Upper lobe of left lung (tissue), 6 donors: Measurements from ENCODE around the gene SGSM1. TPM values are rescaled to one million over a fixed set of nuclear protein-coding genes. Genes with fewer than 3 reads are reported as not detected.
"Not testable (repeated sequence)": the region's sequence is repeated elsewhere in the genome, so short reads cannot be mapped to it uniquely, and the experiment has no call there.

Source experiments
- ATAC-seq, 2 donors: fragments of 200-7000 bp; cut with Tn5 transposase; one replicate each; pipeline ENCODE4 v1.9.1; 2022; ENCODE audit warnings: mild to moderate bottlenecking in 2 of 2, moderate library complexity in 2 of 2; ENCODE audit not compliant: low FRiP score in 2 of 2
- DNase-seq, 2 donors: peaks; one replicate each; pipeline ENCODE4 v3.0.0-alpha.2; 2019 to 2020
- H3K27ac ChIP-seq, 4 donors: fragments of 200-600 bp; sonication (generic); one replicate each; pipeline ENCODE4 v1.5.1; 2016 to 2019
- H3K27me3 ChIP-seq, 4 donors: fragments of 200-600 bp; sonication (generic); one replicate each; pipeline ENCODE4 v1.5.1; 2017 to 2019
- H3K36me3 ChIP-seq, 4 donors: fragments of 200-600 bp; sonication (generic); one replicate each; pipeline ENCODE4 v1.5.1; 2016 to 2019
- H3K4me1 ChIP-seq, 4 donors: fragments of 200-600 bp; sonication (generic); one replicate each; pipeline ENCODE4 v1.5.1; 2018 to 2019
- H3K4me3 ChIP-seq, 4 donors: fragments of 200-600 bp; sonication (generic); one replicate each; pipeline ENCODE4 v1.5.1; 2017 to 2019; ENCODE audit warnings: mild to moderate bottlenecking in 2 of 4, moderate library complexity in 1 of 4
- H3K9me3 ChIP-seq, 4 donors: fragments of 200-600 bp; sonication (generic); one replicate each; pipeline ENCODE4 v1.5.1; 2018 to 2019
- EP300 ChIP-seq, 4 donors: sonication (generic); formaldehyde crosslinking; IDR thresholded peaks; one replicate each; pipeline ENCODE4 v1.5.1; 2017; ENCODE audit warnings: antibody characterized with exemption in 4 of 4, control low read depth in 2 of 4
- POLR2A ChIP-seq, 4 donors: fragments of 450-650 bp; IDR thresholded peaks; one replicate each; pipeline ENCODE4 v1.5.1; 2016 to 2017; ENCODE audit warnings: antibody characterized with exemption in 4 of 4, mild to moderate bottlenecking in 2 of 4
- POLR2AphosphoS5 ChIP-seq, 2 donors: sonication (generic); formaldehyde crosslinking; IDR thresholded peaks; one replicate each; pipeline ENCODE4 v1.5.1; 2017; ENCODE audit warnings: antibody characterized with exemption in 2 of 2
- WGBS, 2 donors: methylation state at CpG; one replicate each; pipeline ENCODE4 v1.1.5; 2017 to 2018; 5-methylcytosine and 5-hydroxymethylcytosine counted together
- total RNA-seq, 6 donors: library from RNA; depleted of rRNA in 4 of 6; stranded (reverse); fragments of >200 nt in 4 of 6; gene quantifications; one replicate each; pipeline versions ENCODE4 v1.1.0 to v1.2.1, GENCODE V29; 2016 to 2021
- TF ChIP-seq, protein P1 (sequence below), 6 experiments: fragments of 450-650 bp in 4 of 6; fragments of 200-600 bp in 2 of 6; sonication (generic) in 2 of 6; IDR thresholded peaks; one replicate each; pipeline ENCODE4 v1.5.1; 2016 to 2019; ENCODE audit warnings: antibody characterized with exemption in 6 of 6
- donor health status: DM: no; HTN: no; CAD: no; lungs with moderate emphysema.
- donor health status: DM: no; HTN: yes; CAD: no; lungs with severe emphysema.

Gene SGSM1
- total RNA-seq, 6 donors from 2014 or later: 0.76 to 4.2 (median 2.8) TPM

DNA sequence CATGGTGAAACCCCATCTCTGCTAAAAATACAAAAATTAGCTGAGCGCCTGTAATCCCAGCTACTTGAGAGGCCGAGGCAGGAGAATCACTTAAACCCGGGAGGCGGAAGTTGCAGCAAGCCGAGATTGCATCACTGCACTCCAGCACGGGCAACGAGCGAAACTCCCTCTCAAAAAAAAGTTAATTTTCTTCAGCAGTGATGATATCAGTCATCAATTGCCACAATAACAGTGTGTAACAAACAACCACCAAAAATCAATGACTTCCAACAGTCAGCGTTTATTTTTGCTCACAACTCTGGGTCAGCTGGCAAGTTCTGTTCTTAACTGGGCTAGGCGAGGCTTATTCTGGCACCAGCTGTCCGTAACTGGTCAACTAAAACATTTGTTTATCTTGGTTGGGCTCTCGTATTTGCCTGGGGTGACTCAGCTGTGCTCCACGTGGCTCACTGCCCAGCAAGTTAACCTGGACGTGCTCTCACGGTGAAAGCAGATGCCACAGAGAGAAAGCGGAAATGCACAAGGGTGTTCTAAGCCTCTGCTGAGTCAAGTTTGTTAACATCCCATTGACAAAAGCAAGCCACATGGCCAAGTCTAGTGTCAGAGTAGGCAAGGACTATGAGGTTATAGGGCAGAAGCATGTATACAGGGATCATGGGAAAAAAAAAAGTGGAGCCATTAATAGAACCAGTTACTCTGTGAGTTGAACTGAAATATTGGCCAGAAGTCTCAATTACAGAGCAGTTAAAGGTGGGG, 88.4 kb downstream of the SGSM1 start:
- Histone ChIP-seq H3K27ac (peak overlapping the region; percentile 62 to 74 (median 68)), H3K36me3 (no peaks in the 10 kb centered on the region), H3K27me3 (no peaks in the 10 kb centered on the region), H3K4me3 (peak overlapping the region in 1 of 4 donors; percentile 4), H3K4me1 (peaks cover 4 to 17% (median 10%) of the 10 kb centered on the region in 4 donors), H3K9me3 (no peaks in the 10 kb centered on the region)
- peak in 1 of 2 donors; percentile 93 for DNase-seq
- TF ChIP-seq, protein P1, sequence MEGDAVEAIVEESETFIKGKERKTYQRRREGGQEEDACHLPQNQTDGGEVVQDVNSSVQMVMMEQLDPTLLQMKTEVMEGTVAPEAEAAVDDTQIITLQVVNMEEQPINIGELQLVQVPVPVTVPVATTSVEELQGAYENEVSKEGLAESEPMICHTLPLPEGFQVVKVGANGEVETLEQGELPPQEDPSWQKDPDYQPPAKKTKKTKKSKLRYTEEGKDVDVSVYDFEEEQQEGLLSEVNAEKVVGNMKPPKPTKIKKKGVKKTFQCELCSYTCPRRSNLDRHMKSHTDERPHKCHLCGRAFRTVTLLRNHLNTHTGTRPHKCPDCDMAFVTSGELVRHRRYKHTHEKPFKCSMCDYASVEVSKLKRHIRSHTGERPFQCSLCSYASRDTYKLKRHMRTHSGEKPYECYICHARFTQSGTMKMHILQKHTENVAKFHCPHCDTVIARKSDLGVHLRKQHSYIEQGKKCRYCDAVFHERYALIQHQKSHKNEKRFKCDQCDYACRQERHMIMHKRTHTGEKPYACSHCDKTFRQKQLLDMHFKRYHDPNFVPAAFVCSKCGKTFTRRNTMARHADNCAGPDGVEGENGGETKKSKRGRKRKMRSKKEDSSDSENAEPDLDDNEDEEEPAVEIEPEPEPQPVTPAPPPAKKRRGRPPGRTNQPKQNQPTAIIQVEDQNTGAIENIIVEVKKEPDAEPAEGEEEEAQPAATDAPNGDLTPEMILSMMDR (IDR thresholded peaks at IDR 0.05): no peak
- TF ChIP-seq EP300 (IDR thresholded peaks at IDR 0.05) (peak in 1 of 4 donors; percentile 8), POLR2A (IDR thresholded peaks at IDR 0.05) (no peak), POLR2AphosphoS5 (IDR thresholded peaks at IDR 0.05) (peak; percentile 35 to 72)
- peak; percentile 87 to 92 for ATAC-seq
- WGBS, 2 donors: 41 to 44% methylated on average over 16 of the region's 16 CpGs

DNA sequence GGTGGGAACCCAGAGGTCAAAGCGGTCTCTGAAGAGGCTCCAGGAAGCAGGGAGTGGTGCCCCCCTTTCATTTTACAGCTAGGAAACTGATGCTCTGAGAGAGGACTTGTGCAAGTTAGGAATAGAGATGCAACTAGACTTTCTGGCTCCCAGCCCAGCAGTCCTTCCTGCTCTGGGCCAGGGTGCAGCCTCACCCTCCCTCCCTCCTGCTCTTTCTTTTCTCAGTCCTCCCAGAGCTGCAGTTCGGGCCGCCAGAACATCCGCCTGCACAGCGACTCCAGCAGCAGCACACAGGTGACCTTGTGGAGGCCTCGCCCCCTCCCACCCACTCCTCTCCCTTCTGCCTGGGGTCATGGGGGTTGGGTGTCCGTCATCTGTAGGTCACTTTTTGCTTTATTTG, 89.0 kb downstream of the SGSM1 start:
- no peak overlapping the region for H3K4me3 ChIP-seq

DNA sequence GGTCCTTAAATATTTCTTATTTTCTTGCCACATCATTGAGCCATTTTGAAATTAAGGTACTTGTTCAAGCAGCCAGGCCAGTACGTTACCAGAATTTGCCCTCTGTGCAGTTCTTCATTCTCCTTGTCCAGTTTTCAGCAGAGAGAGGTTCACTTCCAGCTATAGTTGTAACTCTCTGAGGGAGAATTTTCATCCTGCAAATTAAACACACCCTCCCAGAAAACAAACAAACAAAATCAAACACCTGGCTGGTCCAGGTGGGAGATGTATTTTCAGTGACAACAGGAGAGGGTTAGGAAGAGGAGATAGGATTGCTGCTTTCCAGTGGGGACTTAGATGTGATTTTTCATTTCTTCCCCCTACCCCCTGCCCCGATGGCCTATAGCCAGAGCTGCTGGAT, 95.4 kb downstream of the SGSM1 start:
- 78 to 79% methylated on average over 2 of the region's 2 CpGs for WGBS, 2 donors
- peaks cover 0 to 18% (median 0%) of the 10 kb centered on the region in 4 donors for H3K36me3 ChIP-seq
- no peak for DNase-seq
- no peak for ATAC-seq
- H3K4me1 ChIP-seq: no peaks in the 10 kb centered on the region
- H3K27ac ChIP-seq: no peak overlapping the region
- no peak overlapping the region for H3K4me3 ChIP-seq
- H3K27me3 ChIP-seq: no peaks in the 10 kb centered on the region
- peaks cover 3 to 8% (median 6%) of the 10 kb centered on the region in 4 donors for H3K9me3 ChIP-seq
- TF ChIP-seq POLR2AphosphoS5 (IDR thresholded peaks at IDR 0.05) (no peak), EP300 (IDR thresholded peaks at IDR 0.05) (no peak), POLR2A (IDR thresholded peaks at IDR 0.05) (no peak)
- TF ChIP-seq, protein P1 (IDR thresholded peaks at IDR 0.05): no peak

More for the DNA sequence above, 89.0 kb downstream of the SGSM1 start:
- peak overlapping the region; percentile 55 to 74 (median 68) for H3K27ac ChIP-seq
- H3K4me1 ChIP-seq: peaks cover 4 to 17% (median 10%) of the 10 kb centered on the region in 4 donors
- DNase-seq (peak; percentile 36 to 80), ATAC-seq (peak; percentile 74 to 78)
- no peaks in the 10 kb centered on the region for H3K36me3 ChIP-seq
- H3K27me3 ChIP-seq: no peaks in the 10 kb centered on the region
- WGBS, 2 donors: 27 to 30% methylated on average over 7 of the region's 7 CpGs
- H3K9me3 ChIP-seq: no peaks in the 10 kb centered on the region
- TF ChIP-seq EP300 (IDR thresholded peaks at IDR 0.05) (no peak), POLR2AphosphoS5 (IDR thresholded peaks at IDR 0.05) (no peak), POLR2A (IDR thresholded peaks at IDR 0.05) (no peak)
- TF ChIP-seq, protein P1 (IDR thresholded peaks at IDR 0.05): no peak

DNA sequence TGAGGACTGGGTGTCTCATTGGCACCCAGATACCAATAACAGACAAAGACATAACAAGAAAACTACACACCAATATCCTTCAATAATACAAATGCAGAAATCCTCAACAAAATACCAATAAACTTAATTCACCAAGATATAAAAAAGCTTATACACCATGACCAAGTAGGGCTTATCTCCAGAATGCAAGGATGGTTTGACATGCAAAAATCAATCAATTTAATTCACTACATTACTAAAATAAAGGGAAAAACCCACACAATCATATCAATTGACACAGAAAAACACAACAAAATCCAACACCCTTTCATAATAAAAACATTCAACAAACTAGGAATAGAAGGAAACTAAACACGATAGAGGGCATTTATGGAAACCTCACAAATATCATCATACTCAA, 99.9 kb downstream of the SGSM1 start:
- peaks cover 3 to 8% (median 6%) of the 10 kb centered on the region in 4 donors for H3K9me3 ChIP-seq
- DNase-seq (no peak), ATAC-seq (no peak)
- TF ChIP-seq POLR2A (IDR thresholded peaks at IDR 0.05) (no peak), EP300 (IDR thresholded peaks at IDR 0.05) (no peak)
- H3K4me1 ChIP-seq: no peaks in the 10 kb centered on the region
- H3K27ac ChIP-seq: no peak overlapping the region
- WGBS, 2 donors: 100% methylated on average over 1 of the region's 1 CpG
- H3K4me3 ChIP-seq: no peak overlapping the region
- peaks cover 0 to 18% (median 0%) of the 10 kb centered on the region in 4 donors for H3K36me3 ChIP-seq
- H3K27me3 ChIP-seq: no peaks in the 10 kb centered on the region

DNA sequence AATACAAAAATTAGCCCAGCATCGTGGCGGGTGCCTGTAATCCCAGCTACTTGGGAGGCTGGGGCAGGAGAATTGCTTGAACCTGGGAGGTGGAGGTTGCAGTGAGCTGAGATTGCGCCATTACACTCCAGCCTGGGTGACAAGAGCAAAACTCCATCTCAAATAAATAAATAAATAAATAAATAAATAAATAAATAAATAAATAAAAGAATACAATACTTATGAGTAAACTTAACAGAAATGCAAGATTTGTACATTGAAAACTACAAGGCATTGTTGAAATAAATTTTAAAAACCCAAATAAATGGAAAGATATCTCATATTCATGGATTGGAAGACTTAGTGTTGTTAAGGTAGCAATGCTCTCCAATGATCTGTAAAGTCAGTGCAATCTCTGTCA, 101.1 kb downstream of the SGSM1 start:
- not testable (repeated sequence) for H3K27ac ChIP-seq, H3K27me3 ChIP-seq, H3K9me3 ChIP-seq, DNase-seq, H3K4me1 ChIP-seq, H3K4me3 ChIP-seq, ATAC-seq
- peaks cover 0 to 18% (median 0%) of the 10 kb centered on the region in 4 donors for H3K36me3 ChIP-seq
- 91 to 98% methylated on average over 3 of the region's 3 CpGs for WGBS, 2 donors
